H1 (cell line): ENCODE data around the gene LTA4H. TPM values are rescaled to one million over a fixed set of nuclear protein-coding genes. Genes with fewer than 3 reads are reported as not detected.

ENCODE experiments used
- CTCF ChIA-PET: fragments of 300-600 bp; sonication (Branson Sonifier 250); formaldehyde crosslinking; loops from one replicate; lab custom pipeline; 2021; ENCODE audit not compliant: partially characterized antibody; lab: Charles Lee
- POLR2A ChIA-PET: fragments of 300-600 bp; sonication (Branson Sonifier 250); formaldehyde crosslinking; loops from one replicate; lab custom pipeline; 2021; ENCODE audit warnings: inconsistent platforms; ENCODE audit not compliant: partially characterized antibody; lab: Charles Lee
- DNase-seq, 2 experiments: peaks; one replicate each; pipeline versions ENCODE4 v3.0.0 to v3.0.0-alpha.2; 2010 to 2022; ENCODE audit warnings: low spot score in 2 of 2, low read depth in 1 of 2, mixed read lengths in 1 of 2
- FAIRE-seq: peaks from 2 replicates; lab custom pipeline; 2011; peaks lifted over from hg19 to GRCh38; lab: Jason Lieb, UNC
- H2AFZ ChIP-seq: 2 replicates; pipeline ENCODE4 v1.8.1; 2012; ENCODE audit warnings: low read length, inconsistent platforms
- H2AK5ac ChIP-seq: 2 replicates; pipeline ENCODE4 v1.6.1; 2013; ENCODE audit warnings: low read depth, low read length
- H2BK120ac ChIP-seq: replicated peaks from 2 replicates; pipeline ENCODE3; 2013; ENCODE audit warnings: low read depth, low read length, inconsistent platforms
- H2BK12ac ChIP-seq: 2 replicates; pipeline ENCODE4 v1.6.1; 2013; ENCODE audit warnings: low read depth, low read length
- H2BK15ac ChIP-seq: 2 replicates; pipeline ENCODE4 v1.6.1; 2013; ENCODE audit warnings: low read length
- H2BK20ac ChIP-seq: 2 replicates; pipeline ENCODE4 v1.6.1; 2013; ENCODE audit warnings: low read length
- H2BK5ac ChIP-seq: 2 replicates; pipeline ENCODE4 v1.6.1; 2013; ENCODE audit warnings: low read depth, low read length
- H3K14ac ChIP-seq: 2 replicates; pipeline ENCODE4 v1.6.1; 2013; ENCODE audit warnings: inconsistent platforms; ENCODE audit not compliant: insufficient read length
- H3K18ac ChIP-seq: 2 replicates; pipeline ENCODE4 v1.6.1; 2013; ENCODE audit warnings: low read length; ENCODE audit errors: extremely low read depth
- H3K23ac ChIP-seq: 2 replicates; pipeline ENCODE4 v1.6.1; 2013; ENCODE audit warnings: inconsistent platforms; ENCODE audit not compliant: insufficient read length
- H3K23me2 ChIP-seq: 2 replicates; pipeline ENCODE4 v1.6.1; 2013; ENCODE audit warnings: low read depth, low read length
- H3K27ac ChIP-seq: 2 replicates; pipeline ENCODE4 v1.6.1; 2011; ENCODE audit warnings: low read depth, low read length, inconsistent platforms
- H3K27me3 ChIP-seq, 4 experiments: replicated peaks in 1 of 4; 1 replicate in 1 of 4; 2 replicates in 3 of 4; pipeline versions ENCODE4 v1.6.1 to v1.8.1; 2011 to 2013; ENCODE audit warnings: low read length in 3 of 4, mild to moderate bottlenecking in 3 of 4, inconsistent platforms in 2 of 4, mixed read lengths in 2 of 4, moderate library complexity in 1 of 4; ENCODE audit not compliant: control insufficient read depth in 3 of 4, insufficient read depth in 3 of 4; ENCODE audit errors: extremely low read depth in 1 of 4
- H3K36me3 ChIP-seq, 4 experiments: 2 replicates each; pipeline versions ENCODE4 v1.6.1 to v1.8.1; 2011 to 2013; ENCODE audit warnings: mild to moderate bottlenecking in 4 of 4, low read length in 3 of 4, moderate library complexity in 2 of 4, control low read depth in 1 of 4, inconsistent platforms in 1 of 4; ENCODE audit not compliant: insufficient read depth in 4 of 4, control insufficient read depth in 2 of 4
- H3K4ac ChIP-seq: replicated peaks from 2 replicates; pipeline ENCODE3; 2013; ENCODE audit warnings: low read length, low read depth, mixed read lengths, inconsistent platforms; ENCODE audit not compliant: insufficient read length
- H3K4me1 ChIP-seq, 4 experiments: replicated peaks in 1 of 4; 1 replicate in 1 of 4; 2 replicates in 3 of 4; pipeline versions ENCODE4 v1.6.1 to v1.8.1; 2011 to 2013; ENCODE audit warnings: low read length in 3 of 4, inconsistent platforms in 2 of 4, mixed read lengths in 1 of 4; ENCODE audit not compliant: insufficient read depth in 4 of 4, control insufficient read depth in 3 of 4
- H3K4me2 ChIP-seq, 2 experiments: 2 replicates each; pipeline versions ENCODE4 v1.6.1 to v1.8.1; 2011 to 2013; ENCODE audit warnings: low read depth in 2 of 2, low read length in 2 of 2, control low read depth in 1 of 2, inconsistent platforms in 1 of 2, mild to moderate bottlenecking in 1 of 2; ENCODE audit not compliant: insufficient read depth in 1 of 2
- H3K4me3 ChIP-seq, 4 experiments: fragments of 200-600, 300-600 bp in 1 of 4; sonication (generic), shearing (Covaris generic), sonication (Bioruptor Twin) in 1 of 4; 2 replicates each; pipeline versions ENCODE4 v1.5.1 to v1.8.1; 2011 to 2016; ENCODE audit warnings: low read length in 4 of 4, low read depth in 3 of 4, control low read depth in 2 of 4, inconsistent platforms in 2 of 4, mild to moderate bottlenecking in 2 of 4, mixed read lengths in 1 of 4, moderate library complexity in 1 of 4; ENCODE audit not compliant: insufficient read depth in 2 of 4; ENCODE audit errors: extremely low read depth in 1 of 4
- H3K56ac ChIP-seq: replicated peaks from 2 replicates; pipeline ENCODE3; 2013; ENCODE audit warnings: low read depth, mild to moderate bottlenecking, mixed read lengths, low read length, inconsistent platforms; ENCODE audit not compliant: insufficient read length
- H3K79me1 ChIP-seq: 2 replicates; pipeline ENCODE4 v1.6.1; 2013; ENCODE audit warnings: low read depth, low read length, control low read depth
- H3K79me2 ChIP-seq, 2 experiments: 2 replicates each; pipeline versions ENCODE4 v1.6.1 to v1.8.1; 2012 to 2013; ENCODE audit warnings: low read length in 2 of 2, mild to moderate bottlenecking in 2 of 2, inconsistent platforms in 1 of 2; ENCODE audit not compliant: insufficient read depth in 2 of 2, control insufficient read depth in 1 of 2
- H3K9ac ChIP-seq, 4 experiments: replicated peaks in 1 of 4; 1 replicate in 1 of 4; 2 replicates in 3 of 4; pipeline versions ENCODE4 v1.6.1 to v1.8.1; 2011 to 2013; ENCODE audit warnings: low read depth in 3 of 4, low read length in 3 of 4, control low read depth in 2 of 4, mild to moderate bottlenecking in 2 of 4, moderate library complexity in 2 of 4, inconsistent platforms in 1 of 4; ENCODE audit errors: extremely low read depth in 1 of 4
- H3K9me3 ChIP-seq, 2 experiments: 2 replicates each; pipeline versions ENCODE4 v1.6.1 to v1.8.1; 2012 to 2013; ENCODE audit warnings: mild to moderate bottlenecking in 2 of 2, moderate library complexity in 2 of 2, control low read depth in 1 of 2, inconsistent platforms in 1 of 2, low read depth in 1 of 2, low read length in 1 of 2, mixed read lengths in 1 of 2; ENCODE audit not compliant: insufficient read depth in 2 of 2
- H4K20me1 ChIP-seq, 2 experiments: replicated peaks in 1 of 2; 2 replicates each; pipeline versions ENCODE3 to v1.8.1; 2011 to 2013; ENCODE audit warnings: inconsistent platforms in 2 of 2, low read length in 2 of 2, mild to moderate bottlenecking in 1 of 2; ENCODE audit not compliant: insufficient read depth in 2 of 2, control insufficient read depth in 1 of 2
- H4K5ac ChIP-seq: 2 replicates; pipeline ENCODE4 v1.6.1; 2013; ENCODE audit warnings: low read length, low read depth, mixed read lengths, inconsistent platforms; ENCODE audit not compliant: insufficient read length
- H4K8ac ChIP-seq: 2 replicates; pipeline ENCODE4 v1.8.0; 2013; ENCODE audit warnings: mild to moderate bottlenecking, moderate library complexity, low read length, inconsistent platforms; ENCODE audit not compliant: insufficient read depth; ENCODE audit errors: extremely low read depth
- H4K91ac ChIP-seq: replicated peaks from 2 replicates; pipeline ENCODE3; 2013; ENCODE audit warnings: low read length, mixed read lengths, inconsistent platforms; ENCODE audit not compliant: insufficient read length
- CHD1 ChIP-seq: IDR thresholded peaks from 2 replicates; pipeline ENCODE4 v1.6.1; 2012; ENCODE audit warnings: low read depth, low read length, improper control_type of control experiment
- WGBS, 2 experiments: shearing (Covaris generic) in 1 of 2; methylation state at CpG; one replicate each; pipeline versions ENCODE4 v1.1.6 to v1.1.7; 2013 to 2015; ENCODE audit warnings: low lambda C conversion rate in 2 of 2, mixed read lengths in 2 of 2, inconsistent platforms in 1 of 2, low coverage in 1 of 2, missing lambda C conversion rate in 1 of 2; ENCODE audit not compliant: insufficient replicate concordance in 2 of 2, insufficient coverage in 1 of 2, insufficient read length in 1 of 2; ENCODE audit errors: extremely low coverage in 1 of 2, missing lambda C conversion rate in 1 of 2; 5-methylcytosine and 5-hydroxymethylcytosine counted together
- polyA plus RNA-seq, 7 experiments: library from polyadenylated mRNA; depleted of rRNA in 3 of 7; stranded (reverse) in 5 of 7; unstranded in 2 of 7; fragments of >200 nt in 5 of 7; fragments of 200-250 nt in 2 of 7; gene quantifications; 1 replicate in 5 of 7; 2 replicates in 1 of 7; 4 replicates in 1 of 7; pipeline versions ENCODE4 v1.2.1 to v1.2.3, GENCODE V29; 2011 to 2013; ENCODE audit warnings: missing spikeins in 2 of 7, mixed read lengths in 2 of 7
- total RNA-seq: library from RNA; stranded (reverse); fragmentation: NEBNext Ultra II Directional; extraction: Animal tissue kit (Norgen Biotek cat#: 25700); gene quantifications from 2 replicates; pipeline ENCODE4 v1.2.1, GENCODE V29; 2021

The LTA4H gene
- total and polyA plus RNA-seq, 2 of the 8 experiments (the other 6 are each of a cell fraction or from before 2014, with no cell fraction given) = 106 to 167 TPM

DNA sequence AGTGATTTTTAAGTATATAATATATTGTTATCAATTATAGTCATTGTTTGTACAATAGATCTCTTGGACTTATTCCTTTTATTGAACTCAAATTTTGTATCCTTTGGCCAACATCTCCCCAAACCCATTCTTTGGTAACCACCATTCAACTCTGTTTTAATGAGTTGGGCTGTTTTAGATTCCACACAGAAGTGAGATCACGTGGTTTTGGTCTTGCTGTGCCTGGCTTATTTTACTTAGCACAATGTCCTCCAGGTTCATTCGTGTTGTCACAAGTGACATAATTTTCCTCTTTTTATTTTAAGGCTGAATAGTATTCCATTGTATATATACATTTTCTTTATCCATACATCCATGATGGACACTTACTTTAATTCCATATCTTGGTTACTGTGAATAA lies 40.2 kb upstream of the LTA4H start:
- Histone ChIP-seq H3K18ac (no peak overlapping the region), H4K5ac (no peak overlapping the region), H4K8ac (no peak overlapping the region), H3K27me3 (no peaks in the 10 kb centered on the region), H2BK20ac (no peak overlapping the region), H3K56ac (no peak overlapping the region), H3K4ac (no peak overlapping the region), H3K4me2 (no peak overlapping the region), H3K14ac (no peak overlapping the region), H2AFZ (no peak overlapping the region), H3K27ac (no peak overlapping the region), H3K9me3 (no peaks in the 10 kb centered on the region), H3K9ac (no peak overlapping the region), H2BK15ac (no peak overlapping the region), H3K36me3 (no peaks in the 10 kb centered on the region), H2AK5ac (no peak overlapping the region), H3K4me1 (peaks cover 0 to 5% (median 1%) of the 10 kb centered on the region in 4 experiments; a peak in 3 of 7 replicates), H3K79me2 (no peaks in the 10 kb centered on the region), H2BK5ac (no peak overlapping the region), H3K23ac (no peak overlapping the region), H3K4me3 (no peak overlapping the region), H2BK120ac (no peak overlapping the region), H4K20me1 (no peaks in the 10 kb centered on the region), H3K79me1 (no peaks in the 10 kb centered on the region), H3K23me2 (no peaks in the 10 kb centered on the region), H4K91ac (no peak overlapping the region), H2BK12ac (no peak overlapping the region)
- CTCF ChIA-PET = interaction anchor here (1.5 kb wide), 2 partner anchors 9 to 441 kb away, joined by 4 to 5 read pairs; no protein-coding TSS in a partner anchor
- TF ChIP-seq CHD1 = no peak
- DNase-seq = no peak
- FAIRE-seq = no peak
- POLR2A ChIA-PET = no interaction called here
- WGBS, 2 experiments = 91% methylated on average over 2 of the region's 2 CpGs; no CpG with 5 or more reads in 1 of the 2 experiments
